Measurements from ENCODE around the gene SNHG17. TPM values are rescaled to one million over a fixed set of nuclear protein-coding genes. Genes with fewer than 3 reads are reported as not detected.

SNHG17 gene
- total RNA-seq, 1 donor from 2014 or later: 17.9 TPM

GRCh38 chr20:38429301-38429700 is 5.8 kb downstream of the SNHG17 start:
- DNase-seq (no peak), ATAC-seq (no peak)
- H3K27ac ChIP-seq: no peak overlapping the region
- no peak overlapping the region for H3K4me3 ChIP-seq
- H3K9me3 ChIP-seq: no peaks in the 10 kb centered on the region
- intact Hi-C loops (cut with DNase I): no loop called here
- H3K36me3 ChIP-seq: peaks cover 96% of the 10 kb centered on the region
- TF ChIP-seq, protein P1, sequence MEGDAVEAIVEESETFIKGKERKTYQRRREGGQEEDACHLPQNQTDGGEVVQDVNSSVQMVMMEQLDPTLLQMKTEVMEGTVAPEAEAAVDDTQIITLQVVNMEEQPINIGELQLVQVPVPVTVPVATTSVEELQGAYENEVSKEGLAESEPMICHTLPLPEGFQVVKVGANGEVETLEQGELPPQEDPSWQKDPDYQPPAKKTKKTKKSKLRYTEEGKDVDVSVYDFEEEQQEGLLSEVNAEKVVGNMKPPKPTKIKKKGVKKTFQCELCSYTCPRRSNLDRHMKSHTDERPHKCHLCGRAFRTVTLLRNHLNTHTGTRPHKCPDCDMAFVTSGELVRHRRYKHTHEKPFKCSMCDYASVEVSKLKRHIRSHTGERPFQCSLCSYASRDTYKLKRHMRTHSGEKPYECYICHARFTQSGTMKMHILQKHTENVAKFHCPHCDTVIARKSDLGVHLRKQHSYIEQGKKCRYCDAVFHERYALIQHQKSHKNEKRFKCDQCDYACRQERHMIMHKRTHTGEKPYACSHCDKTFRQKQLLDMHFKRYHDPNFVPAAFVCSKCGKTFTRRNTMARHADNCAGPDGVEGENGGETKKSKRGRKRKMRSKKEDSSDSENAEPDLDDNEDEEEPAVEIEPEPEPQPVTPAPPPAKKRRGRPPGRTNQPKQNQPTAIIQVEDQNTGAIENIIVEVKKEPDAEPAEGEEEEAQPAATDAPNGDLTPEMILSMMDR (IDR thresholded peaks at IDR 0.05): no peak
- H3K4me1 ChIP-seq: peaks cover 23% of the 10 kb centered on the region
- no peaks in the 10 kb centered on the region for H3K27me3 ChIP-seq (ENCODE audit: low read depth)

DNA sequence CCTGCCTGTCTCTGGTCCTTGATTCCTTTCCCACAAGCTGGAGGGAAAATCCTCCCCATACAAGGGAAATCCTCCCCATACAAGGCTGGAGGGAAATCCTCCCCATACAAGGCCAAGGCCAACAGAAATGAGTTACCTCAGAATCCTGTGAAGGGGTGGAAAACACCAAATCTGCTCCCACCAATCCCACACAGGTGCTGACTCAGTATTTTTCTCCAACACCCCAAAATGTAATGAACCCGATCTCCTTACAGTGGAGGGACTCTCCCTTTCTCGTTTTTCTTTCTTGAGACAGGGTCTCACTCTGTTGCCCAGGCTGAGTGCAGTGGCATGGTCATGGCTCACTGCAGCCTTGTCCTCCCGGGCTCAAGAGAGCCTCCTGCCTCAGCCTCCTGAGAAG is 6.3 kb downstream of the SNHG17 start:
- intact Hi-C loops (cut with DNase I): no loop called here

DNA sequence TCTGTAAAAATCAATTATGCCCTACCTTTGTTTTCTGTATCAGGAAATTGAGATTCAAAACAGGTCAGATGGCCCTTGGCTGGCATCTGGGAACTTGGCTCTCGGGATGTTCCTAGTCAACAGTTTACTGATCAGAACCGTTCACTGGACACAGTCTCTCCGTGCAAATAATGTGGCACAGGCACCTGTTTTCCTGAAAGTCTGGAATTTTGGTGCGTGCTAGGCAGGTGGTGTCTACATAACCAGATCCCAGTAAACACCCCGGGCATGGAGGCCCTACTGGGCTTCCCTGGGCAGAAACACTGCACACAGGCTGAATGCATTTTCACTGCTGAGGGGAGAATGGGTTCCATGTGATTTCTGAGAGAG is 7.5 kb downstream of the SNHG17 start:
- Histone ChIP-seq H3K27ac (no peak overlapping the region), H3K9me3 (no peaks in the 10 kb centered on the region), H3K4me3 (no peak overlapping the region), H3K4me1 (peaks cover 6% of the 10 kb centered on the region), H3K27me3 (ENCODE audit: low read depth) (no peaks in the 10 kb centered on the region), H3K36me3 (peaks cover 99% of the 10 kb centered on the region)
- DNase-seq: no peak
- TF ChIP-seq, protein P1 (IDR thresholded peaks at IDR 0.05): no peak
- intact Hi-C loops (cut with DNase I): no loop called here
- ATAC-seq: no peak

More for the DNA sequence above, 6.3 kb downstream of the SNHG17 start:
- Histone ChIP-seq H3K9me3 (no peaks in the 10 kb centered on the region), H3K4me1 (peaks cover 18% of the 10 kb centered on the region), H3K4me3 (no peak overlapping the region), H3K27ac (no peak overlapping the region), H3K36me3 (peaks cover 99% of the 10 kb centered on the region), H3K27me3 (ENCODE audit: low read depth) (no peaks in the 10 kb centered on the region)
- DNase-seq (no peak), ATAC-seq (no peak)
- TF ChIP-seq, protein P1 (IDR thresholded peaks at IDR 0.05): no peak

DNA sequence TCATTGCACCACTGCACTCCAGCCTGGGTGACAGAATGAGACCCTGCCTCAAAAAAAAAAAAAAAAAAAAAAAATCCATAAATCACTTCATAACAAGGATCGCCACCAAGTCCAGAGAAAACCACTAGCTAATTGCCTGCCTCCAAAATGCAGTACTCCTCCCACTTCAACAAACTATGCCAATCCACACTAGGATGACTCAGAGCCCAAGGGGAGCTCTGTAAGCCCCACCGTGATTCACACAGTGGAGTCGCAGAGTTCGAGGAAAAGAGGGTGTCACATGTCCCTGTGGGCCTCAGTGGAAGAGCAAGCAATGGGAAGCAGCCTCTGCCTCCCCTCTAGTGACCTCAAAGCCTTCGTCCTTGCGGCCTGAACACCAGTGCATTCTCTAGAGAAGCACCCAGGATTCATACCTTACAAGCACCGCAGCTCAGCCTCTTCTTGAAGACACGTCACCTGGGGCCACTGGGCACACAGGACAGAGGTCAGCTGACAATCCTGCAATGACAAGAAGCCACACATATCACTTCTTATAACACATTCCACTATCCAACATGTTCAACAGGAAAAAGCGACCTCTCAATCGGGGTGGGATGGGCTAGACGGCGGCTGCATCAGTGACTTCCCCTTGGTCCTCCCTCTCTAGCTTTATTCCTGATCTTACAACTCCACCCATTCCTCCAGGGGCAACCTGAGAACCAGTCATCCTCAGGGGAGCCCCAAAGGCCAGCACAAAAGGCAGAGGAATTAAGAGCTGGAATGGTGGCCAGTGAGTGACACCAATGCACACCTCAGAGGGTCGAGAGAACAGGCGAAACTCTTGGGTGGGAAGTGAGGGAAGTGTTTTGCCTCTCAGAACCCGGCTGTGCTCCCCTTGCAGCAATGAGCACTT is 8.9 kb downstream of the SNHG17 start:
- ATAC-seq (no peak), DNase-seq (no peak)
- Histone ChIP-seq H3K27me3 (ENCODE audit: low read depth) (no peaks in the 10 kb centered on the region), H3K27ac (no peak overlapping the region), H3K36me3 (peaks cover 99% of the 10 kb centered on the region), H3K9me3 (no peaks in the 10 kb centered on the region), H3K4me3 (no peak overlapping the region), H3K4me1 (no peaks in the 10 kb centered on the region)
- intact Hi-C loops (cut with DNase I): no loop called here
- TF ChIP-seq, protein P1 (IDR thresholded peaks at IDR 0.05): no peak

GRCh38 chr20:38424401-38424800 is 10.7 kb downstream of the SNHG17 start:
- no peak overlapping the region for H3K27ac ChIP-seq
- no peaks in the 10 kb centered on the region for H3K27me3 ChIP-seq (ENCODE audit: low read depth)
- H3K36me3 ChIP-seq: peaks cover 99% of the 10 kb centered on the region
- H3K9me3 ChIP-seq: no peaks in the 10 kb centered on the region
- ATAC-seq (no peak), DNase-seq (no peak)
- intact Hi-C loops (cut with DNase I): no loop called here
- H3K4me1 ChIP-seq: no peaks in the 10 kb centered on the region
- TF ChIP-seq, protein P1 (IDR thresholded peaks at IDR 0.05): no peak
- H3K4me3 ChIP-seq: no peak overlapping the region

Data from lower lobe of right lung (tissue), 2 donors.